AG09319 (cell line): Measurements from ENCODE around the gene GOLPH3L.
"Not testable (repeated sequence)": the region's sequence is repeated elsewhere in the genome, so short reads cannot be mapped to it uniquely, and the experiment has no call there.

ENCODE experiments used
- DNase-seq: peaks from one replicate; pipeline ENCODE4 v3.0.0-alpha.2; 2010; ENCODE audit warnings: low read depth; ENCODE audit errors: extremely low read depth
- CTCF ChIP-seq: IDR thresholded peaks from 2 replicates; pipeline ENCODE4 v1.5.1; 2011; ENCODE audit warnings: low read depth, mild to moderate bottlenecking, inconsistent platforms, low read length, moderate library complexity

Gene GOLPH3L

GRCh38 chr1:150610576-150610975 is 86.4 kb downstream of the GOLPH3L start:
- no peak for DNase-seq
- no peak for TF ChIP-seq CTCF

GRCh38 chr1:150609732-150610131 is 87.2 kb downstream of the GOLPH3L start:
- TF ChIP-seq CTCF = no peak
- no peak for DNase-seq

- no peak for DNase-seq
- TF ChIP-seq CTCF = no peak
Measured at GRCh38 chr1:150606463-150607142, 90.4 kb downstream of the GOLPH3L start.

GRCh38 chr1:150605451-150605731 is 91.6 kb downstream of the GOLPH3L start:
- not testable (repeated sequence) for DNase-seq

- DNase-seq = no peak
- no peak for TF ChIP-seq CTCF
Measured at GRCh38 chr1:150604226-150604588, 92.7 kb downstream of the GOLPH3L start.

GRCh38 chr1:150603711-150604110 is 93.2 kb downstream of the GOLPH3L start:
- DNase-seq = no peak
- TF ChIP-seq CTCF = no peak

- DNase-seq = not testable (repeated sequence)
Measured at GRCh38 chr1:150602372-150602771, 94.6 kb downstream of the GOLPH3L start.

GRCh38 chr1:150601540-150601939 is 95.4 kb downstream of the GOLPH3L start:
- DNase-seq = no peak
- no peak for TF ChIP-seq CTCF

- not testable (repeated sequence) for DNase-seq
Measured at GRCh38 chr1:150598346-150598745, 98.6 kb downstream of the GOLPH3L start.
